Glutamatergic neuron (in vitro differentiated cells): ENCODE results near the gene GPR132. TPM values are rescaled to one million over a fixed set of nuclear protein-coding genes. Genes with fewer than 3 reads are reported as not detected.

Experiments used
- DNase-seq: peaks from one replicate; pipeline ENCODE4 v3.0.0; 2022
- H3K27ac Mint-ChIP-seq: one replicate; pipeline ENCODE4 v1.8.0; 2020; ENCODE audit warnings: mild to moderate bottlenecking, mixed read lengths, inconsistent platforms; ENCODE audit not compliant: unreplicated experiment
- H3K27me3 Mint-ChIP-seq: one replicate; pipeline ENCODE4 v1.8.0; 2020; ENCODE audit warnings: mild to moderate bottlenecking, moderate library complexity, mixed read lengths, inconsistent platforms; ENCODE audit not compliant: unreplicated experiment
- H3K36me3 Mint-ChIP-seq: one replicate; pipeline ENCODE4 v1.8.0; 2020; ENCODE audit warnings: mild to moderate bottlenecking, mixed read lengths, inconsistent platforms; ENCODE audit not compliant: unreplicated experiment
- H3K4me1 Mint-ChIP-seq: one replicate; pipeline ENCODE4 v1.8.0; 2020; ENCODE audit warnings: mild to moderate bottlenecking, low read depth, mixed read lengths, inconsistent platforms; ENCODE audit not compliant: unreplicated experiment
- H3K4me3 Mint-ChIP-seq: one replicate; pipeline ENCODE4 v1.8.0; 2020; ENCODE audit warnings: mild to moderate bottlenecking, mixed read lengths, inconsistent platforms; ENCODE audit not compliant: unreplicated experiment
- H3K9me3 Mint-ChIP-seq: one replicate; pipeline ENCODE4 v1.8.0; 2020; ENCODE audit warnings: mild to moderate bottlenecking, moderate library complexity, mixed read lengths, inconsistent platforms; ENCODE audit not compliant: unreplicated experiment
- total RNA-seq: library from RNA; stranded (reverse); fragmentation: NEBNext Ultra II Directional; extraction: Animal tissue kit (Norgen Biotek cat#: 25700); gene quantifications from one replicate; pipeline ENCODE4 v1.2.1, GENCODE V29; 2021; ENCODE audit not compliant: unreplicated experiment
- TF ChIP-seq, protein P1 (sequence below): fragments of 200-600 bp; sonication (generic); IDR thresholded peaks from one replicate; pipeline ENCODE4 v1.5.0; 2021; ENCODE audit not compliant: partially characterized antibody, unreplicated experiment

Gene GPR132
- total RNA-seq, 1 donor from 2014 or later: not detected

DNA sequence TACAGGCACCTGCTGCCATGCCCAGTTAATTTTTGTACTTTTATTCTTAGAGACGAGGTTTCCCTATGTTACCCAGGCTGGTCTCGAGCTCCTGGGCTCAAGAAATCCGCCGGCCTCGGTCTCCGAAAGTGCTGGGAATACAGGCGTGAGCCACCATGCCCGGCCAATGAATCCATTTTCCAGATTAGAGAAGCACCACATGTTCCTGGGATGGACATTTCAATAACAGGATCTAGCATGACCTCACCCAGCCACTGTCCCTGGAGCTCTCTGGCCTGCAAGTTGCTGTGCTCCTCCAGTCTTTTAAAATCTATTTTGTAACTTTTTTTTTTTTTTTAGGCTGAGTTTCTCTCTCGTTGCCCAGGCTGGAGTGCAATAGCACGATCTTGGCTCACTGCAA, 2.2 kb downstream of the GPR132 start:
- TF ChIP-seq, protein P1, sequence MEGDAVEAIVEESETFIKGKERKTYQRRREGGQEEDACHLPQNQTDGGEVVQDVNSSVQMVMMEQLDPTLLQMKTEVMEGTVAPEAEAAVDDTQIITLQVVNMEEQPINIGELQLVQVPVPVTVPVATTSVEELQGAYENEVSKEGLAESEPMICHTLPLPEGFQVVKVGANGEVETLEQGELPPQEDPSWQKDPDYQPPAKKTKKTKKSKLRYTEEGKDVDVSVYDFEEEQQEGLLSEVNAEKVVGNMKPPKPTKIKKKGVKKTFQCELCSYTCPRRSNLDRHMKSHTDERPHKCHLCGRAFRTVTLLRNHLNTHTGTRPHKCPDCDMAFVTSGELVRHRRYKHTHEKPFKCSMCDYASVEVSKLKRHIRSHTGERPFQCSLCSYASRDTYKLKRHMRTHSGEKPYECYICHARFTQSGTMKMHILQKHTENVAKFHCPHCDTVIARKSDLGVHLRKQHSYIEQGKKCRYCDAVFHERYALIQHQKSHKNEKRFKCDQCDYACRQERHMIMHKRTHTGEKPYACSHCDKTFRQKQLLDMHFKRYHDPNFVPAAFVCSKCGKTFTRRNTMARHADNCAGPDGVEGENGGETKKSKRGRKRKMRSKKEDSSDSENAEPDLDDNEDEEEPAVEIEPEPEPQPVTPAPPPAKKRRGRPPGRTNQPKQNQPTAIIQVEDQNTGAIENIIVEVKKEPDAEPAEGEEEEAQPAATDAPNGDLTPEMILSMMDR: no peak
- H3K4me1 Mint-ChIP-seq: peaks cover 7% of the 10 kb centered on the region
- no peak for DNase-seq
- H3K36me3 Mint-ChIP-seq: no peaks in the 10 kb centered on the region
- H3K4me3 Mint-ChIP-seq: no peak overlapping the region
- peaks cover 9% of the 10 kb centered on the region for H3K27me3 Mint-ChIP-seq
- H3K27ac Mint-ChIP-seq: no peak overlapping the region
- peaks cover 9% of the 10 kb centered on the region for H3K9me3 Mint-ChIP-seq

DNA sequence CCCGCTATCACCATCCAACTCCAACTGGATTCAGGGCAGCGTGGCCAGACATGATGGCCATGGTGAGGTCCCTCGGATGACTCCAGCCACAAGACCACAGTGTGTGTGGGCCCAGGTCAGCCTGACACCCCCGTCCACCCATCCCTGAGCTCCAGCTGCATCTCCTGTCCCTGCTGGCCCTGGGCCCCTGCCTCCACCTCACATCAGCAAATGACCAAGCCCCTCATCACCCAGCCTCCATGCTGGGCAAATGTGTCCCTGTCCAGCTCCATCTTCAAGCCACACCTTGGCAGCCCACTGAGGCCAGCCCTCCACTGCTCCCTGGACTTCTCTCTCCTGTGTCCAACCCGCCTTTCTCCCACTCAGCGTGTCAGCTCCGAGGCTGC, 3.2 kb downstream of the GPR132 start:
- TF ChIP-seq, protein P1: no peak
- no peak for DNase-seq
- Mint-ChIP-seq H3K36me3 (no peaks in the 10 kb centered on the region), H3K4me1 (peaks cover 8% of the 10 kb centered on the region), H3K27ac (no peak overlapping the region), H3K9me3 (peaks cover 9% of the 10 kb centered on the region), H3K4me3 (peak overlapping the region; percentile 30), H3K27me3 (peaks cover 9% of the 10 kb centered on the region)

DNA sequence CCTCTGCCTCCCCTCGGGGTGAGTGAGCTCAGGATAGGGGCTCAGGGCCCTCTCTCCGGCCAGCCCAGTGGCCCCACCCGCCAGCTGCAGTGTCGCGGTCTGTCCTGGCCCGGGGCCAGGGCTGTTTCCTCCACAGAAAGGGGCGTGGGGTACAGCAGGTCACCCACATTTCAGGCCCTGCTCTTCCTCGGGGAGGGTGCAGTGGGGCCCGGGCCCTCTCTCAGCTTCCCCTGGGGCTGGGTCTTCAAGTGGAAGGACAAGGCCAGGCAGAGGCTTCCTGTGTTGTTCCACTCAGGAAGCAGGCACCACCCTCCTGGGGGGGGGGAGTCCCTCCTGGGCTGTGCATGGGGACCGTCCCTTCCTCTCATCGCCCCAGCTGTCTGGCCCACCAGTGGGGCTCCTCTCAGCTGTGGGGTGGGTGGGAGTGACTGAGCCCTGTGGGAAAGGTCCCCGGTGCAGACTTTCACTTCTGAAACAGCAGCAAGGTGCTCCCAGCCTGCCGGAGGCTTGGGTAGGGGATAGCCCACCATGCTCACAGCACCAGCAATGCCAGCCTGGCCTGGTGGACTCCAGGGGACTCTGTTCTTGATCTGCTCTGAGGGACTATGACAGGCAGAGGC, 3.7 kb downstream of the GPR132 start:
- Mint-ChIP-seq H3K27ac (no peak overlapping the region), H3K36me3 (no peaks in the 10 kb centered on the region), H3K27me3 (peaks cover 9% of the 10 kb centered on the region), H3K4me1 (peaks cover 9% of the 10 kb centered on the region), H3K9me3 (peaks cover 9% of the 10 kb centered on the region), H3K4me3 (no peak overlapping the region)
- TF ChIP-seq, protein P1: no peak
- DNase-seq: no peak

DNA sequence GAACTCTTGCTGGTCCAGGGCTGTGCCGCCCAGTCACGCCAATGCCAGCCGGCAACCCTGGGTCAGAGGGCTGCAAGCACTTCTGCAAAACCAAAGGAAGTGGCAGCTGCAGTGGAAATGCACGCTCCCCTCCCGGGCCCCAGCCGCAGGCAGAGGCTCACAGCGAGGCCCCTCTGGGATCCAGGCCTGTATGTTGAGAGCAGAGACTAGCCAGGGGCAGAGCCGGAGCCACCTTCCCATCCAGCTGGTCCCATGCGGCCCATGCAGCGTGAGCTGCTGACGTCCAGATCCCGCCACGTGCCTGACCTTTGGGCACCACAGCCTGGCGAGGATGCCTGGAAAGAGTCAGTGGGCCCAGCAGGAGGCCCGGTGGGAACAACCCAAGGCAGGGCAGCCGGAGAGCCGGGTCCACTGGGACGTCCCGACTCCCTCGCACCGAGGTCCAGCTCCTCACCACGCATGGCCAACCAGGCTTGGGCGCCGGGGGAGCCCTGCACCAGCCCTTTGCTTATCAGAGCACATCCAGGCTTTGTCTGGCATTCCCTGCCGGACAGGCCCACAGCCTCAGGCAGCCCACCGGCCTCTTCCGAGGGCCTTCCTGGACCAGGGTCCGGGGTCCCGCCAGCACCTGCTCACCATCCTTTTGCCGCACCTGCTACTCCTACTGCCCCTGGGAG, 4.3 kb downstream of the GPR132 start:
- Mint-ChIP-seq H3K36me3 (no peaks in the 10 kb centered on the region), H3K9me3 (peaks cover 9% of the 10 kb centered on the region), H3K27ac (no peak overlapping the region), H3K4me3 (no peak overlapping the region), H3K4me1 (peaks cover 9% of the 10 kb centered on the region), H3K27me3 (peaks cover 9% of the 10 kb centered on the region)
- peak; percentile 76 for DNase-seq
- TF ChIP-seq, protein P1: no peak

- peaks cover 12% of the 10 kb centered on the region for H3K9me3 Mint-ChIP-seq
- TF ChIP-seq, protein P1: no peak
- DNase-seq: no peak
- H3K27ac Mint-ChIP-seq: no peak overlapping the region
- H3K36me3 Mint-ChIP-seq: no peaks in the 10 kb centered on the region
- peaks cover 9% of the 10 kb centered on the region for H3K4me1 Mint-ChIP-seq
- peaks cover 9% of the 10 kb centered on the region for H3K27me3 Mint-ChIP-seq
- H3K4me3 Mint-ChIP-seq: peak overlapping the region; percentile 36
Observed at GRCh38 chr14:105059925-105060565, 5.2 kb downstream of the GPR132 start.
